K562 (cell line): ENCODE data around the gene PPT2. TPM values are rescaled to one million over a fixed set of nuclear protein-coding genes. Genes with fewer than 3 reads are reported as not detected.

Experiments
- ASH1L ChIP-seq: fragments of 450-650 bp; IDR thresholded peaks from 2 replicates; pipeline ENCODE4 v1.6.1; 2018; ENCODE audit warnings: borderline replicate concordance, mild to moderate bottlenecking, low read depth; ENCODE audit not compliant: partially characterized antibody
- BHLHE40 ChIP-seq: IDR thresholded peaks from 2 replicates; pipeline ENCODE4 v1.6.1; 2011; ENCODE audit warnings: low read length, improper control_type of control experiment
- CCNT2 ChIP-seq: IDR thresholded peaks from 2 replicates; pipeline ENCODE4 v1.6.1; 2011; ENCODE audit warnings: borderline replicate concordance, low read depth, mild to moderate bottlenecking, moderate library complexity, mixed read lengths, low read length; ENCODE audit not compliant: insufficient read length; ENCODE audit errors: extremely low read depth
- CEBPB ChIP-seq: fragments of 450-650 bp; IDR thresholded peaks from 2 replicates; pipeline ENCODE4 v1.6.1; 2016; ENCODE audit warnings: missing genetic modification characterization, missing compliant biosample characterization
- GTF2A2 ChIP-seq: IDR thresholded peaks from 2 replicates; pipeline ENCODE4 v1.6.1; 2016; ENCODE audit warnings: mild to moderate bottlenecking, missing genetic modification characterization, missing compliant biosample characterization
- HNRNPK ChIP-seq: fragments of 200-400 bp; formaldehyde crosslinking; IDR thresholded peaks from one replicate; pipeline ENCODE4 v1.6.1; 2018; ENCODE audit warnings: mild to moderate bottlenecking, low read depth, low read length; ENCODE audit not compliant: poor library complexity, severe bottlenecking
- LARP7 ChIP-seq: fragments of 450-650 bp; IDR thresholded peaks from 2 replicates; pipeline ENCODE4 v1.6.1; 2016
- NCOA6 ChIP-seq: fragments of 450-650 bp; IDR thresholded peaks from 2 replicates; pipeline ENCODE4 v1.6.1; 2017; ENCODE audit warnings: mild to moderate bottlenecking
- PHTF2 ChIP-seq: fragments of 250-450 bp; sonication (Bioruptor Pico); IDR thresholded peaks from 2 replicates; pipeline ENCODE4 v1.5.0; 2021; ENCODE audit warnings: mild to moderate bottlenecking
- RB1 ChIP-seq: fragments of 450-650 bp; IDR thresholded peaks from 2 replicates; pipeline ENCODE4 v1.6.1; 2017; ENCODE audit warnings: low read depth, mild to moderate bottlenecking
- WHSC1 ChIP-seq: IDR thresholded peaks from one replicate; pipeline ENCODE4 v1.6.1; 2012; ENCODE audit warnings: low read length, control low read depth, inconsistent platforms
- ZFP36 ChIP-seq: fragments of 150-350 bp; IDR thresholded peaks from 2 replicates; pipeline ENCODE4 v1.6.1; 2018; ENCODE audit warnings: low read length, low read depth; ENCODE audit not compliant: partially characterized antibody
- ZNF133 ChIP-seq: fragments of 250-450 bp; sonication (Bioruptor Pico); IDR thresholded peaks from 2 replicates; pipeline ENCODE4 v1.4.0; 2020; ENCODE audit warnings: mild to moderate bottlenecking
- ZNF253 ChIP-seq: fragments of 250-450 bp; sonication (Bioruptor Pico); conservative IDR thresholded peaks from 2 replicates; pipeline ENCODE4 v1.6.1; 2021; ENCODE audit warnings: mild to moderate bottlenecking
- ZNF551 ChIP-seq: fragments of 250-450 bp; sonication (Bioruptor Pico); IDR thresholded peaks from 2 replicates; pipeline ENCODE4 v1.5.0; 2021; ENCODE audit warnings: mild to moderate bottlenecking, moderate library complexity
- ZNF586 ChIP-seq: fragments of 450-650 bp; formaldehyde crosslinking; conservative IDR thresholded peaks from 2 replicates; pipeline ENCODE4 v1.4.0; 2020; ENCODE audit warnings: mild to moderate bottlenecking, moderate library complexity
- polyA plus RNA-seq, 8 experiments: library from polyadenylated mRNA; depleted of rRNA in 4 of 8; stranded (reverse) in 5 of 8; unstranded in 3 of 8; fragments of >200 nt; fragmentation: Nextera tagmentation in 2 of 8; fragmentation: Illumina TruSeq in 1 of 8; extraction: Ambion mirVana in 2 of 8; extraction: Trizol in 1 of 8; gene quantifications; 2 replicates each; pipeline versions ENCODE4 v1.2.1 to v1.2.3, GENCODE V29; 2011 to 2014; ENCODE audit warnings: inconsistent platforms in 1 of 8, missing spikeins in 1 of 8
- total RNA-seq, 7 experiments: library from RNA; depleted of rRNA in 6 of 7; stranded (reverse); fragments of >200 nt in 6 of 7; fragmentation: Illumina TruSeq in 2 of 7; extraction: Trizol in 2 of 7; gene quantifications; 2 replicates each; pipeline versions ENCODE4 v1.2.1 to v1.2.3, GENCODE V29; 2011 to 2021; ENCODE audit warnings: low replicate concordance in 1 of 7
- TF ChIP-seq, protein P1 (sequence below): fragments of 450-650 bp; formaldehyde crosslinking; IDR thresholded peaks from 2 replicates; pipeline ENCODE4 v1.4.0; 2022; ENCODE audit warnings: missing genetic modification characterization
- TF ChIP-seq, protein P2 (sequence below): fragments of 450-650 bp; IDR thresholded peaks from 2 replicates; pipeline ENCODE4 v1.7.0; 2016; ENCODE audit warnings: borderline replicate concordance

Gene PPT2
- total and polyA plus RNA-seq, 9 of the 15 experiments (the other 6 are each of a cell fraction or from before 2014, with no cell fraction given) = 27.4 to 98.8 (median 69.9) TPM

DNA sequence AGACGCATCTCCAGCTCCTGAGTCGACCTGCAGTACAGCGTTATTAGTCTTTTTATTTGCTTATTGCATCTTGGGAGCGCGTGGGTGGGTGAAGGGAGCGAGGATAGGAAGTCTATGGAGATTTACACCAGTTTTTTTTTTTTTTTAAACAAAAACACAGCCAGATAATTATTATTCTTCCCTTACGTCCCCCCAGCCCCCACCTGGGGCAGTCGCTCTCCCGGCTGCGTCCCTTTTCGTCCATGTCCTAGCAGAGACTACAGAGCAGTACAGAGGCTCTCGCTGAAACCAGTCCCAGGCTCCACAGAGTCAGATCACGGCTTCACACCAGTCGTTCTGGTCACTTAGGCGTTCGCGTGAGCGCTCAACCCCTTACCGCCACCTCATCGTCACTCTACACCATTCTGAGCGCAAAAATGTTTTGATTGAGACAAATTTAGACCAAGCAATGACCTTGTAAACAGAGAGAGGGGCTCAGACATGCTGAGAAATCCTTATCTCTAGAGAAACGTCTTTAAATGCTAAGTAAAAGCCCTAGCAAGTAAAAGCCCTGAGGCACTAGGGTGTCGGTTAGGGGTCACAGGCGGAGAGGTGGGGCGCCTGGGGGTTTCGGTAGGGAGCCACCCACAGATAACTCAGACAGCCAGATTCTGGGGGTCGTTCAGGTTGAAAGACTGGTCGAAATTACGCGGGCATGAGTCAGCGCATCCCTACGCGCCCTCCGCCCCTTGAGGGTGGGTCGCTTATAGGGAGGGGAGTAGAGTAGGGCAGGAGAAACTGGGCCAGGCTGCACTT, 975 bp upstream of the PPT2 start (continued):
- TF ChIP-seq CCNT2 = no peak
- TF ChIP-seq ZNF551 (CRISPR knock-in tag) = no peak
- no peak for TF ChIP-seq RB1
- TF ChIP-seq ZNF253 (CRISPR knock-in tag) = no peak
- TF ChIP-seq PHTF2 (CRISPR knock-in tag) = no peak
- TF ChIP-seq BHLHE40 = peak; percentile 5; the same call in 1 of the 2 replicates
- no peak for TF ChIP-seq ZNF133 (CRISPR knock-in tag)
- TF ChIP-seq CEBPB (tag) = no peak
- TF ChIP-seq, protein P1, sequence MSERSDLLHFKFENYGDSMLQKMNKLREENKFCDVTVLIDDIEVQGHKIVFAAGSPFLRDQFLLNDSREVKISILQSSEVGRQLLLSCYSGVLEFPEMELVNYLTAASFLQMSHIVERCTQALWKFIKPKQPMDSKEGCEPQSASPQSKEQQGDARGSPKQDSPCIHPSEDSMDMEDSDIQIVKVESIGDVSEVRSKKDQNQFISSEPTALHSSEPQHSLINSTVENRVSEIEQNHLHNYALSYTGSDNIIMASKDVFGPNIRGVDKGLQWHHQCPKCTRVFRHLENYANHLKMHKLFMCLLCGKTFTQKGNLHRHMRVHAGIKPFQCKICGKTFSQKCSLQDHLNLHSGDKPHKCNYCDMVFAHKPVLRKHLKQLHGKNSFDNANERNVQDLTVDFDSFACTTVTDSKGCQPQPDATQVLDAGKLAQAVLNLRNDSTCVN = no peak
- TF ChIP-seq HNRNPK = no peak
- no peak for TF ChIP-seq ZFP36
- TF ChIP-seq LARP7 = no peak
- no peak for TF ChIP-seq ZNF586
- no peak for TF ChIP-seq WHSC1
- no peak for TF ChIP-seq ASH1L
- no peak for TF ChIP-seq NCOA6
- no peak for TF ChIP-seq GTF2A2 (tag)
- TF ChIP-seq, protein P2, sequence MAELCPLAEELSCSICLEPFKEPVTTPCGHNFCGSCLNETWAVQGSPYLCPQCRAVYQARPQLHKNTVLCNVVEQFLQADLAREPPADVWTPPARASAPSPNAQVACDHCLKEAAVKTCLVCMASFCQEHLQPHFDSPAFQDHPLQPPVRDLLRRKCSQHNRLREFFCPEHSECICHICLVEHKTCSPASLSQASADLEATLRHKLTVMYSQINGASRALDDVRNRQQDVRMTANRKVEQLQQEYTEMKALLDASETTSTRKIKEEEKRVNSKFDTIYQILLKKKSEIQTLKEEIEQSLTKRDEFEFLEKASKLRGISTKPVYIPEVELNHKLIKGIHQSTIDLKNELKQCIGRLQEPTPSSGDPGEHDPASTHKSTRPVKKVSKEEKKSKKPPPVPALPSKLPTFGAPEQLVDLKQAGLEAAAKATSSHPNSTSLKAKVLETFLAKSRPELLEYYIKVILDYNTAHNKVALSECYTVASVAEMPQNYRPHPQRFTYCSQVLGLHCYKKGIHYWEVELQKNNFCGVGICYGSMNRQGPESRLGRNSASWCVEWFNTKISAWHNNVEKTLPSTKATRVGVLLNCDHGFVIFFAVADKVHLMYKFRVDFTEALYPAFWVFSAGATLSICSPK = 0 out of 2 replicates have a peak, but pooled peaks have one; percentile 11
